Activated T-helper 2 cell treated with anti-CD3 and anti-CD28 coated beads, Interferon-gamma antibody, Interleukin-2, Interleukin-4, amounts not matched to agents 10 μg/mL and 5 μg/mL and 100 μg/mL, durations not matched to agents 14 hours and 24 hours and 36 hours (primary cell): ENCODE measurements around the gene ROBO1. TPM values are rescaled to one million over a fixed set of nuclear protein-coding genes. Genes with fewer than 3 reads are reported as not detected.
"Not testable (repeated sequence)": the region's sequence is repeated elsewhere in the genome, so short reads cannot be mapped to it uniquely, and the experiment has no call there.

Source experiments
- DNase-seq: peaks from one replicate; pipeline ENCODE4 v3.0.0; 2021; ENCODE audit warnings: low spot score
- H3K27ac Mint-ChIP-seq: one replicate; pipeline ENCODE4 v1.8.0; 2021; ENCODE audit warnings: mixed read lengths
- H3K27me3 Mint-ChIP-seq: one replicate; pipeline ENCODE4 v1.8.0; 2021; ENCODE audit warnings: low read depth, mixed read lengths
- H3K36me3 Mint-ChIP-seq: one replicate; pipeline ENCODE4 v1.8.0; 2021; ENCODE audit warnings: low read depth, mixed read lengths
- H3K4me1 Mint-ChIP-seq: one replicate; pipeline ENCODE4 v1.8.0; 2021; ENCODE audit warnings: low read depth, mixed read lengths
- H3K4me3 Mint-ChIP-seq: one replicate; pipeline ENCODE4 v1.8.0; 2021; ENCODE audit warnings: low read depth, mild to moderate bottlenecking, moderate library complexity, mixed read lengths
- H3K9me3 Mint-ChIP-seq: one replicate; pipeline ENCODE4 v1.8.0; 2021; ENCODE audit warnings: mixed read lengths
- intact Hi-C: fragments of 100-400 bp; cut with micrococcal nuclease; formaldehyde crosslinking; loops from one replicate; pipeline ENCODE4 v1.15.1; 2023
- total RNA-seq: library from RNA; stranded (reverse); gene quantifications from 2 replicates; pipeline ENCODE4 v1.2.3, GENCODE V29; 2022

The ROBO1 gene
- total RNA-seq, 1 donor from 2014 or later: not detected

DNA sequence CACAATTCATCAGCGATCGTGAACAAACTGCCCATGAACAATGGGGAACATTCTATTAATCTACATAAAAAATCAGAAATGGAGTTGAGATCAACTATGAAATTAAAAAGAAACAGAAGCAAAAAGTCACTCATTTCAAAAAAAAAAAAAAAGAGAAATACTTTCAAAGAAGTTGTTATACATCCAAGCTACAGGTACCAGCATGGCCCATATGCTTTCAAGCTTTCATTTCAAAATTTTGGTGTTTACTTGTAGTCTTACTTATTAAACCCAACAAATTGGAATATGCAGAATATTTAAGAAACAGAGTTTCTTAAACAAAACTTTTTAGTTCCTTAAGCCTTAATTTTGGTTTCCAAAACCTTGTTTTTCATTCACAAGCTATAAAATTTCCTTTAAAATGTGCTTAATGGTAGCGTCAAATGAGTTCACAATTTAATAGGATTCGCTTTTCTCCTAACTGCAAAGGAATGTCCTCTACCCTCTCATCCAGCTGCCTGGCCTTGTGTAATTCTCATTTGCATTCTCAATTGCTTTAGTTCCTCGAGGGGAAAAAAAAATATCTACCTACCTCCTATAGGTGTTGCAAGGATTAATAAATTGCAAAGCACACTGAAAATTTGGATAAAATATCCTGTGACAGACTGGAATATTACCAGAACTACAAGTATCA, 565.2 kb downstream of the ROBO1 start:
- H3K4me1 Mint-ChIP-seq: no peaks in the 10 kb centered on the region
- H3K27ac Mint-ChIP-seq: no peak overlapping the region
- H3K9me3 Mint-ChIP-seq: peaks cover 26% of the 10 kb centered on the region
- no peak for DNase-seq
- no peaks in the 10 kb centered on the region for H3K36me3 Mint-ChIP-seq
- H3K27me3 Mint-ChIP-seq: no peaks in the 10 kb centered on the region
- intact Hi-C loops: no loop called here
- no peak overlapping the region for H3K4me3 Mint-ChIP-seq

DNA sequence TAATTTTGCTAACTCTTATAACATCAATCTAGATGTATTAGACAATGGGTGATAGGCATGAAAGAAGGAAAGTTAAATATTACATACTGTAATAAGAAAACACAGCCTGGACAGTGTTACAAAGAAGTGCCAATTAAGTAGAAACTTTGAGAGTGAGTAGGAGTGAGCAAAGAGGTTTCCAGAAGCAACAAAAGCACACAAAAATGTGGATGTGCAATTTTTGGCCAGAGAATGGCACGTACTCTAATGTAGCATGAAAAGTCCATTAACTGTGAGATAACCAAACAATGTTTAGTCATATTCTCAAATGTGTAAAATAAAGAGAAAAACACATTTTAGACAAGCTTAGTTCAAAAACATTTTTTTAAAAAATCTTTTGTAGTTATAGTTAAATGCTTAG, 567.3 kb downstream of the ROBO1 start:
- Mint-ChIP-seq H3K4me1 (no peaks in the 10 kb centered on the region), H3K9me3 (peaks cover 34% of the 10 kb centered on the region), H3K36me3 (no peaks in the 10 kb centered on the region), H3K27me3 (no peaks in the 10 kb centered on the region), H3K27ac (no peak overlapping the region), H3K4me3 (no peak overlapping the region)
- intact Hi-C loops: no loop called here
- no peak for DNase-seq

DNA sequence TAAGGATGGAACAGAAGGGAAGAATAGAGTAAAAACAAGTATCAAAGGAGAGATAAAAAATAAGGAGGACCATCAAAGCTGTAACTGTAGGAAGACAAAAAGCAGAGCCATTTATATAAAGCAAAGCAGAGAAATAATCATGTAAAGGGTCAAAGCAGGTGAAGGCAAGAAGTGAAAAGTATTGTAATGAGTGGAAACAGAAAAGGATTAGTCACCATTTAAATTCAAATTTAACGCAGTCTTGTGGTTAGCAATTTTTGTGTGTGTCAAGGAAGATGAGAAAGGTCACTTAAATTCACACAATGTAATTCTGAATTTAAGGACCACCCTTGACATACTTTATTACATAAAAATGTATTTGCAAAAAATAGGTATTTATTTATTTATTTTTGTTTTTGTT, 567.8 kb downstream of the ROBO1 start:
- Mint-ChIP-seq H3K4me3 (no peak overlapping the region), H3K9me3 (peaks cover 34% of the 10 kb centered on the region), H3K4me1 (no peaks in the 10 kb centered on the region), H3K27me3 (no peaks in the 10 kb centered on the region), H3K36me3 (no peaks in the 10 kb centered on the region), H3K27ac (no peak overlapping the region)
- no peak for DNase-seq
- intact Hi-C loops: no loop called here

DNA sequence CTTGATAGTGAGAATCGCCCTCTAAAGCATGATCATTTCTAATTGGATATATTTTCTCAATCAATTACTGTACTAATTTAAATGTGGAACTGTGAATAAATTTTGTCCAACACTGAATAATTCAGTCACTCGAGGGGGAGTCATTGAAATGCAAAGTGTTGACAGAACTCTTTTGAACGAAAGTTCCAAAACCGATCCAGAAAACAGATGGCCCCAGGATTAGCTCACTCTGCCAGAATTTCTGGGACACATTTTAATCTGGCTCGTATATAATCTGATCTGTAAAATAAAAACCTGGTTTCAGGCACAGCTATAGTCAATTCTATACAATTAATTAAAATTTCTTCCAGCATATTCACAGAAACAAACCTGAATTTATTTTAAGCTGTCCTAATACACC, 580.4 kb downstream of the ROBO1 start:
- no peak overlapping the region for H3K27ac Mint-ChIP-seq
- H3K4me1 Mint-ChIP-seq: no peaks in the 10 kb centered on the region
- DNase-seq: no peak
- no peaks in the 10 kb centered on the region for H3K36me3 Mint-ChIP-seq
- no peak overlapping the region for H3K4me3 Mint-ChIP-seq
- no peaks in the 10 kb centered on the region for H3K27me3 Mint-ChIP-seq
- peaks cover 15% of the 10 kb centered on the region for H3K9me3 Mint-ChIP-seq
- intact Hi-C loops: no loop called here

DNA sequence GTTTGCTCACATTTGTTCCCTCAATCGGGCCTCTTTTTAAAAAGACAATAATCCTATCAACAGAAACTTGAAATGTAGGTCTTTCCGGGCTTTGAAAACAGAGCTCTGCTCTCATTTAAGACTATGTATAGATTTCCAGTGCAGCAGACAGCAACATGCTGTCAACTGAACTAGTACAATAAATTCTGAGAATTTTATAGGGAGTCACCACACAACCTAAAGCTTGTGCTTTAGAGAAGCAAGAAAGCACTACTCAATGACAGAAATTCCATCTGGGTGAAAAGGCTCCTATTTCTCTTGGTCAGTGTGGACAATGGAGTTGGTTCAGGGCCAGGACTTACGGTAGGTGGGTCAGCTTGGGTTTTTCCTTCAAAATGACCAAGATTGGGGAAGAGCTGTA, 583.5 kb downstream of the ROBO1 start:
- intact Hi-C loops: no loop called here
- Mint-ChIP-seq H3K36me3 (no peaks in the 10 kb centered on the region), H3K27me3 (no peaks in the 10 kb centered on the region), H3K4me1 (no peaks in the 10 kb centered on the region), H3K4me3 (no peak overlapping the region), H3K27ac (no peak overlapping the region), H3K9me3 (peaks cover 16% of the 10 kb centered on the region)
- DNase-seq: no peak

DNA sequence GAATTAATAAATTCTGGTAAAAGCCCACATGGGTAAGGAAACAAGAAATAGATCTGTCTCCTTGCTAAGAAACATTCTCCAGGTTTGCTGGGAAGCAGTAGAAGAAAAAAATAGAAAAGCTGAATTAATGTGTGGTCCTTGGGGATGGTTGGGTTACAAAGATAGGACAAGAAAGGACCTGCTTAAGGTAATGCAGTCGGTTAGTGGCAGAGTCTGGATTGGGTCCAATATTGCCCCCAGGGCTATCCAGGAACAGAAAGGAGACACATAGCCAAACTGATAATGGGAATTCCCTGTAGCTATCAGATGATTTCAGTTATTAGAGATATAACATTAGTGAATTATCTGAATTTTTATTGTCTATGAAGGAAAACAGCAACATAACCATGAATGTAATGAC, 584.3 kb downstream of the ROBO1 start:
- Mint-ChIP-seq H3K4me3 (no peak overlapping the region), H3K4me1 (no peaks in the 10 kb centered on the region), H3K27me3 (no peaks in the 10 kb centered on the region), H3K9me3 (peaks cover 16% of the 10 kb centered on the region), H3K27ac (no peak overlapping the region), H3K36me3 (no peaks in the 10 kb centered on the region)
- intact Hi-C loops: no loop called here
- no peak for DNase-seq

DNA sequence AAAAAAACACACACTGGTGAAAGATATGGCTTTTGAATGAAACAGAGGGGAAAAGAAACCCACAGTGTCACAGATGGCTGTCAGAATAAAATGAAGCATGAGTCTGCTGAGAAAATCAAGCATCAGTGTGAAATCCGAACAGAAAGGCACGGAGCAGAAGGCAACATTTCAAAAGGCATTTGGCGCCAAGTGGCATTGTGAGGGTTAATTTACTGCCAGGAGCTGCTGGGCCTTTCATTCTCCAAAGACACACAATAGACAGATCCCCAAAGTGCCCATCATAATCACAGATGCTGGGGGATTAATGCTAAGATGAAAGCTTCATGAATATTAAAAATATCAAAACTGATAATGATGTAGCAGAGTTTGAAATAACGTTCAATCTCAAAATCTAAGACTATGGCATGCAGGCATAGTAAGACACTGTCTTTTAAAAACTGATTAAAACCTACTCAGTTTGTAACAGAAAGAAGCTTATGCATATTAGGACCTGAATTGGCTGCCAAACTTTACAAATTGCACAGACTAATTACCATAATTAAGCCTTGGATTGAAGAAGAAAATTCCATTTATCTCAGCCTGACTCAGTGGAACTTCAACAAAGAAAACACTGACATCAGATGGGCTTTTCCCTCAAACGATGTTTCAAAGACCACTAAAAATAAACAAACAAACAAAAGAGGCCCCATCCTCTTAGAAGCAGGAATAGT, 589.2 kb downstream of the ROBO1 start:
- Mint-ChIP-seq H3K36me3 (no peaks in the 10 kb centered on the region), H3K4me1 (no peaks in the 10 kb centered on the region), H3K27me3 (no peaks in the 10 kb centered on the region), H3K4me3 (no peak overlapping the region), H3K9me3 (peaks cover 6% of the 10 kb centered on the region), H3K27ac (no peak overlapping the region)
- intact Hi-C loops: no loop called here
- DNase-seq: no peak

DNA sequence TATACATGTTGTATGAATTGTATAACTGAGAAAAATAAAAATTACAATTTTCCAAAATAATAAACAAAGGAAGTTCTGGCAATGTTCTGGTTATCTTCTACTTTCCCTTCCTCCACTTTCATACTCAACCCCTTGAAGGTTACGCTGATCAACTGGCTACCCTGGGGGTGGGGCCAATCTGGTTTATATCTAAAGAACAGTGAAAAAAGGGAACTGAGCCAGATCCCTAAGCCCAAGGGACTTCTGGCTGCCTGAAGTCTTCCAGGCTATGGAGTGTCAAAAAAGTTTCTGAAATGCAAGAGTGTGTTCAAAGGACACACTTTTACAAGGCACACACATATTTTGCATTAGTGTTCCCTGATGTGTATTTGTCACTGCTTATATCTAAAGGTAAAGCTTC, 591.9 kb downstream of the ROBO1 start:
- Mint-ChIP-seq H3K27me3 (no peaks in the 10 kb centered on the region), H3K4me3 (no peak overlapping the region), H3K9me3 (no peaks in the 10 kb centered on the region), H3K27ac (no peak overlapping the region), H3K36me3 (no peaks in the 10 kb centered on the region), H3K4me1 (no peaks in the 10 kb centered on the region)
- DNase-seq: no peak
- intact Hi-C loops: no loop called here

DNA sequence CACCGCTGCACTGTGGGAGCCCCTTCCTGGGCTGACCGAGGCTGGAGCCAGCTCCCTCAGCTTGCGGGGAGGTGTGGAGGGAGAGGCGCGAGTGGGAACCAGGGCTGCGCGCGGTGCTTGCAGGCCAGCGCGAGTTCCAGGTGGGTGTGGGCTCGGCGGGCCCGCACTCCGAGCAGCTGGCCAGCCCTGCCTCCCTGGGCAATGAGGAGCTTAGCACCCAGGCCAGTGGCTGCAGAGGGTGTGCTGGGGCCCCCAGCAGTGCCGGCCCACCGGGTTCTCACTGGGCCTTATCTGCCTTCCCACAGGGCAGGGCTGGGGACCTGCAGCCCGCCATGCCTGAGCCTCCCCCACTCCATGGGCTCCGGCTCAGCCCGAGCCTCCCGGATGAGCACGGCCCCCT, 594.5 kb downstream of the ROBO1 start:
- H3K36me3 Mint-ChIP-seq, DNase-seq, H3K4me1 Mint-ChIP-seq, H3K9me3 Mint-ChIP-seq, H3K27me3 Mint-ChIP-seq, H3K27ac Mint-ChIP-seq, H3K4me3 Mint-ChIP-seq, intact Hi-C loops: not testable (repeated sequence)

DNA sequence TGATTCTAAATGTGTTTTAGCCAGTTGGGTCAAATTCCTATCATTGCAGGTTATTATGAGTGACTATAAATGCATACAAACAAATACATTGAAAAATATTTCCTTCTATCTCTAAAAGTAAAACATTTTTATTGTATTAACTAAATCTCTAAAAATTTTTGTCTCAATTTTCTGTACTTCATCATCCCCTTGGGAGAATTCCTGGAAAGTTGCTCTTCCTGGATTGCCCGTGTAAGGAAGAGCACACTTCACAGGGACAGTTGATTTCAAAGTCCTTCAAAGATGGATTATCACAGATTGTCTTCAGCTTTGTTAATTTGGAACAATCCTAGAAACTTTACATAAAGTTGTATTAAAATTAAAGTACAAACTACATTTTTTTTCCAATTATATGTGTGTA, 595.6 kb downstream of the ROBO1 start:
- Mint-ChIP-seq H3K36me3 (no peaks in the 10 kb centered on the region), H3K4me3 (no peak overlapping the region), H3K4me1 (no peaks in the 10 kb centered on the region), H3K9me3 (peaks cover 3% of the 10 kb centered on the region), H3K27ac (no peak overlapping the region), H3K27me3 (no peaks in the 10 kb centered on the region)
- DNase-seq: no peak
- intact Hi-C loops: no loop called here

DNA sequence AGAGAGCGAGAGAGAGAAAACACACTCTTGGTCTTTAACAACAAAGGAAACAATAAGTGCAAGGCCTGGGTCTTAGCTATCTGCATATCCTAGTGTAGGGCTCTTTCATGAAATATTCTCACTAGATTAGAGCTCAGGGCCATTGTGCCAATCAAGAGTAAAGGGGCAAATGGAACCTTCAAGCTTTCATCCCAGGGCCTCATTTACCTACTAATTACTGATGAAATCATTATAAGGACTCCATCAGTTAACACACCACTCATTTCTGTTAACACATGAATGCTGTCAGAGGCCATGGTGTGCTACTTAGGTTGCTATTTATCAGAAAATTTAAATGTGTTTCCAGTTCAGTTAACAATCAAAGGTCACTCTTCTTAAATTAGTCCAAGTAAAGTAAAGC, 597.8 kb downstream of the ROBO1 start:
- no peaks in the 10 kb centered on the region for H3K4me1 Mint-ChIP-seq
- DNase-seq: no peak
- peaks cover 10% of the 10 kb centered on the region for H3K9me3 Mint-ChIP-seq
- no peak overlapping the region for H3K4me3 Mint-ChIP-seq
- H3K27me3 Mint-ChIP-seq: no peaks in the 10 kb centered on the region
- no peak overlapping the region for H3K27ac Mint-ChIP-seq
- intact Hi-C loops: no loop called here
- no peaks in the 10 kb centered on the region for H3K36me3 Mint-ChIP-seq

DNA sequence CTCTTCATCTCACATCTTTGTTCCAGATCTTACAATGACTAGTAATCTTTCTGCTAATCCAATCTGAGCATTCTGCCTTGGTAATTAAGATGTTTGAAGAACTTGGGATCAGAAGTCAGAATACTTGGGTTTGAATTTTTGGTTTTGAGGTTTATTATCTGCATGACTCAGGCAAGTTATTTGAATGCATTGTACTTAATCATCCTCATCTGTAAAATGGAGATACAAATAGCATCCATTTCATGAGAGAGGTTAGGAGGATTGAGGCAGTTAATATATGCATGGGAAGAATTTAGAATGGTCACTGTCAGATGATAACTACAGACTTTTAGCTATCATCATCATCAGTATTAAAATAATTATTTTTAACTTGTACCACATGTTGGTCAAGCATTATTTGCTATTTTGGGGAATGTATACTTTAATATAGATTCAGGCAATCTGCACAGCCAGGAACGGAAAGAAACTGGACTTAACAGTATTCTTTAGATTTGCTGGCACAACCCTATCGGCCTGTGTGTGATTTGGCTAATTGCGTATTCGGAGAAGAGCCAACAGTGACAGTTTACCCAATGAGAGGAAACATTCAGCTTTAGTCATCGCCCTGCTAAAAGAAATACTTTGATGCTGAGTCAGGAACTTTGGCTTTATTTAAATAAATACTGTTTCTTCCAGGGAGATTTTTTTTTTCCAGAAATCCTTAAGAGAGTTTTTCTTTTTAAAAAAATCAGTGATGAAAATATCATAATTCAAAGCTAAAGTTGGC, 600.0 kb downstream of the ROBO1 start:
- H3K9me3 Mint-ChIP-seq: peaks cover 20% of the 10 kb centered on the region
- intact Hi-C loops: no loop called here
- H3K4me3 Mint-ChIP-seq: no peak overlapping the region
- no peaks in the 10 kb centered on the region for H3K27me3 Mint-ChIP-seq
- H3K36me3 Mint-ChIP-seq: no peaks in the 10 kb centered on the region
- H3K27ac Mint-ChIP-seq: no peak overlapping the region
- no peaks in the 10 kb centered on the region for H3K4me1 Mint-ChIP-seq
- DNase-seq: no peak

DNA sequence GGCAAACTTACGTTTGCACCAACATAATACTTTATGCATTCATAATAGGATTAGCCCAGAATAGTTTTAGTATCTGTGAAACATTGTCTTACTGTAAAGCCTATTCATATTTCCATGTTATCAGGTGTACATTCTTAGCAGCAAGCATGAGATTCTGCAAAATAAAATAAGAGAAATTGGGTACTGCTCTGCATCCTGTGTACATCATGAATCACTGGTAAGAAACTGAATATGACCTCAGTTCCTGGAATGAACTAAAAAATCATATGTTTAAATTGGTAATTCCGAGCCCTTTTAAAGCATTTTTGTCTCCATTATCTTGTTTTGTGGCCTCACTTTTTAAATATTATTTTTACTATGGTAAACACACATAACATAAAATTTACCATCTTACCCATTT, 605.1 kb downstream of the ROBO1 start:
- DNase-seq: no peak
- no peaks in the 10 kb centered on the region for H3K4me1 Mint-ChIP-seq
- no peak overlapping the region for H3K27ac Mint-ChIP-seq
- intact Hi-C loops: no loop called here
- H3K27me3 Mint-ChIP-seq: no peaks in the 10 kb centered on the region
- peaks cover 16% of the 10 kb centered on the region for H3K9me3 Mint-ChIP-seq
- H3K36me3 Mint-ChIP-seq: no peaks in the 10 kb centered on the region
- no peak overlapping the region for H3K4me3 Mint-ChIP-seq
